ENCODE measurements around the gene CCDC154. TPM values are rescaled to one million over a fixed set of nuclear protein-coding genes. Genes with fewer than 3 reads are reported as not detected.

The CCDC154 gene
- total RNA-seq, 6 experiments from 2014 or later: 0.10 to 0.52 (median 0.31) TPM; not detected in 3

DNA sequence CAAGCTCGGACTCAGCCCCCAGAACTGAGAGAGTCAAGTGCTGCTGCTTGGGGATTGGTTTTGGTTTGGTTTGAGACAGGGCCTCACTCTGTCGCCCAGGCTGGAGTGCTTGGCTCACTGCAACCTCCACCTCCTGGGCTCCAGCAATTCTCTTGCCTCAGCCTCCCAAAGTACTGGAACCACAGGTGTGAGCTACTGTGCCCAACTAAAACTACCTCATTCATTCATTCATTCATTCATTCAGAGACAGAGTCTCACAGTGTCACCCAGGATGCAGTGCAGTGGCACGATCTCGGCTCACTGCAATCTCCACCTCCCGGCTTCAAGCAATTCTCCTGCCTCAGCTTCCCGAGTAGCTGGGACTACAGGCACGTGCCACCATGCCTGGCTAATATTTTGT lies 54.6 kb downstream of the CCDC154 start:
- Mint-ChIP-seq H3K9me3 (no peaks in the 10 kb centered on the region), H3K4me3 (no peak overlapping the region), H3K27me3 (ENCODE audit: insufficient read depth) (no peaks in the 10 kb centered on the region; the same call in 1 of the 2 replicates), H3K4me1 (ENCODE audit: low read depth) (no peaks in the 10 kb centered on the region), H3K36me3 (ENCODE audit: low read depth) (no peaks in the 10 kb centered on the region), H3K27ac (no peak overlapping the region)
- TF ChIP-seq CTCF (IDR thresholded peaks at IDR 0.05): no peak
- no peak for DNase-seq

- Mint-ChIP-seq H3K27ac (no peak overlapping the region), H3K36me3 (ENCODE audit: low read depth) (no peaks in the 10 kb centered on the region), H3K27me3 (ENCODE audit: insufficient read depth) (no peaks in the 10 kb centered on the region; the same call in 1 of the 2 replicates), H3K4me1 (ENCODE audit: low read depth) (no peaks in the 10 kb centered on the region), H3K9me3 (no peaks in the 10 kb centered on the region), H3K4me3 (no peak overlapping the region)
- TF ChIP-seq CTCF (IDR thresholded peaks at IDR 0.05): no peak
- DNase-seq: no peak
These were observed 57.0 kb downstream of the CCDC154 start for GRCh38 chr16:1387331-1387730.

DNA sequence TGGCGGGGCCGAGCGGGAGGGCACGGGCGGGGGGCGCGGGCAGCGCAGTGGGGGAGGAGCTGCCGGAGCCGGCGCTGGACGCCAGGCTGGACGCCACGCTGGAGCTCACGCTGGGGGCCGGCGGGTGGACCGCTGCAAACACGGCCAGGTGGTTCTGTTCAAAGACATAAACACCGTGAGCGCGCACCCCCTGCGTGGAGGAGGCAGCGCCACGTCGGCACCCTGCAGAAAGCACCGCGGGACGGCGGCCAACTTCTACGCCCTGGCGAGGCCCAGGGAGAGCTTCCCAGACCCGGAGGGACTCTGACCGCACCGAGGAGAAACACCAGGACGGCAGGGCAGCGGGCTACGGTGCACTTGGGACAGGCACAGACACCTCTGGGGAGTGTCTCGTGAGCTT lies 59.1 kb downstream of the CCDC154 start:
- Mint-ChIP-seq H3K4me1 (ENCODE audit: low read depth) (no peaks in the 10 kb centered on the region), H3K27ac (no peak overlapping the region)
- DNase-seq: no peak

More for the DNA sequence above, 59.1 kb downstream of the CCDC154 start:
- no peaks in the 10 kb centered on the region for H3K36me3 Mint-ChIP-seq (ENCODE audit: low read depth)
- no peaks in the 10 kb centered on the region for H3K27me3 Mint-ChIP-seq (ENCODE audit: insufficient read depth)
- no peak for TF ChIP-seq CTCF (IDR thresholded peaks at IDR 0.05)
- H3K9me3 Mint-ChIP-seq: no peaks in the 10 kb centered on the region
- no peak overlapping the region for H3K4me3 Mint-ChIP-seq

Other genes starting within 250 kb of the CCDC154 start
- under 1 TPM in 1 of 6 experiments, not detected in 5; 0.23 TPM for gene TPSG1, start 219.3 kb downstream of the CCDC154 start, total RNA-seq (2021; fragmentation: NEBNext Ultra II Directional; extraction: Animal tissue kit (Norgen Biotek cat#: 25700))
- gene TPSB2, start 214.4 kb downstream of the CCDC154 start, total RNA-seq (2021; fragmentation: NEBNext Ultra II Directional; extraction: Animal tissue kit (Norgen Biotek cat#: 25700)): not detected
- not detected for gene TPSAB1, start 203.9 kb downstream of the CCDC154 start, total RNA-seq (2021; fragmentation: NEBNext Ultra II Directional; extraction: Animal tissue kit (Norgen Biotek cat#: 25700))
- gene TPSD1, start 188.5 kb downstream of the CCDC154 start, total RNA-seq (2021; fragmentation: NEBNext Ultra II Directional; extraction: Animal tissue kit (Norgen Biotek cat#: 25700)): not detected
- 100 to 1,000 TPM; 116 to 147 (median 138) TPM for gene UBE2I, start 134.9 kb downstream of the CCDC154 start, total RNA-seq (2021; fragmentation: NEBNext Ultra II Directional; extraction: Animal tissue kit (Norgen Biotek cat#: 25700))
- under 1 TPM; 0.11 to 0.28 (median 0.16) TPM for gene BAIAP3, start 110.9 kb downstream of the CCDC154 start, total RNA-seq (2021; fragmentation: NEBNext Ultra II Directional; extraction: Animal tissue kit (Norgen Biotek cat#: 25700))
- gene TSR3, start 92.7 kb downstream of the CCDC154 start, total RNA-seq (2021; fragmentation: NEBNext Ultra II Directional; extraction: Animal tissue kit (Norgen Biotek cat#: 25700)): 10 to 100 TPM; 73.7 to 84.6 (median 78.1) TPM
- 10 to 100 TPM; 46.8 to 68.1 (median 52.6) TPM for gene GNPTG, start 92.6 kb downstream of the CCDC154 start, total RNA-seq (2021; fragmentation: NEBNext Ultra II Directional; extraction: Animal tissue kit (Norgen Biotek cat#: 25700))
- gene UNKL, start 29.9 kb downstream of the CCDC154 start, total RNA-seq (2021; fragmentation: NEBNext Ultra II Directional; extraction: Animal tissue kit (Norgen Biotek cat#: 25700)): 10 to 100 TPM; 15.0 to 22.6 (median 16.5) TPM
- 10 to 100 TPM; 11.0 to 16.7 (median 13.3) TPM for gene UQCC4, start 23.8 kb downstream of the CCDC154 start, total RNA-seq (2021; fragmentation: NEBNext Ultra II Directional; extraction: Animal tissue kit (Norgen Biotek cat#: 25700))
- gene PERCC1, start 13.5 kb downstream of the CCDC154 start, total RNA-seq (2021; fragmentation: NEBNext Ultra II Directional; extraction: Animal tissue kit (Norgen Biotek cat#: 25700)): not detected
- 10 to 100 TPM; 47.5 to 62.6 (median 51.3) TPM for gene CLCN7, start 30.5 kb upstream of the CCDC154 start, total RNA-seq (2021; fragmentation: NEBNext Ultra II Directional; extraction: Animal tissue kit (Norgen Biotek cat#: 25700))
- gene PTX4, start 44.4 kb upstream of the CCDC154 start, total RNA-seq (2021; fragmentation: NEBNext Ultra II Directional; extraction: Animal tissue kit (Norgen Biotek cat#: 25700)): under 1 TPM in 4 of 6 experiments, not detected in 2; 0.14 to 0.24 (median 0.18) TPM
- gene TELO2, start 48.8 kb upstream of the CCDC154 start, total RNA-seq (2021; fragmentation: NEBNext Ultra II Directional; extraction: Animal tissue kit (Norgen Biotek cat#: 25700)): 10 to 100 TPM; 28.6 to 37.4 (median 34.8) TPM
- 10 to 100 TPM; 15.4 to 28.5 (median 16.2) TPM for gene TMEM204, start 89.1 kb upstream of the CCDC154 start, total RNA-seq (2021; fragmentation: NEBNext Ultra II Directional; extraction: Animal tissue kit (Norgen Biotek cat#: 25700))
- gene IFT140, start 167.5 kb upstream of the CCDC154 start, total RNA-seq (2021; fragmentation: NEBNext Ultra II Directional; extraction: Animal tissue kit (Norgen Biotek cat#: 25700)): 10 to 100 TPM; 11.1 to 15.6 (median 13.2) TPM
- 10 to 100 TPM; 10.7 to 14.2 (median 12.4) TPM for gene CRAMP1, start 167.8 kb upstream of the CCDC154 start, total RNA-seq (2021; fragmentation: NEBNext Ultra II Directional; extraction: Animal tissue kit (Norgen Biotek cat#: 25700))
- gene JPT2, start 233.7 kb upstream of the CCDC154 start, total RNA-seq (2021; fragmentation: NEBNext Ultra II Directional; extraction: Animal tissue kit (Norgen Biotek cat#: 25700)): 10 to 100 TPM; 71.7 to 92.9 (median 80.8) TPM